GM12874 (cell line): ENCODE results near the gene UBAC2.

Source experiments
- CTCF ChIP-seq: IDR thresholded peaks from 2 replicates; pipeline ENCODE4 v1.5.1; 2011; ENCODE audit warnings: low read depth, mild to moderate bottlenecking, control low read depth, low read length, moderate library complexity; ENCODE audit not compliant: insufficient read depth

The UBAC2 gene

GRCh38 chr13:99332456-99332855 is 131.8 kb downstream of the UBAC2 start:
- no peak for TF ChIP-seq CTCF

GRCh38 chr13:99334221-99334620 is 133.6 kb downstream of the UBAC2 start:
- TF ChIP-seq CTCF: no peak

- TF ChIP-seq CTCF: no peak
Observed at GRCh38 chr13:99335087-99335486, 134.4 kb downstream of the UBAC2 start.

- TF ChIP-seq CTCF: no peak
Observed at GRCh38 chr13:99335603-99336002, 134.9 kb downstream of the UBAC2 start.

- TF ChIP-seq CTCF: no peak
Observed at GRCh38 chr13:99339230-99339721, 138.6 kb downstream of the UBAC2 start.

- no peak for TF ChIP-seq CTCF
Observed at GRCh38 chr13:99339736-99340397, 139.2 kb downstream of the UBAC2 start.

GRCh38 chr13:99340638-99341037 is 140.0 kb downstream of the UBAC2 start:
- TF ChIP-seq CTCF: no peak
